ENCODE measurements around the gene NUAK1. TPM values are rescaled to one million over a fixed set of nuclear protein-coding genes. Genes with fewer than 3 reads are reported as not detected.

The NUAK1 gene
- total RNA-seq, 1 experiment from 2014 or later, result 10.1 TPM

DNA sequence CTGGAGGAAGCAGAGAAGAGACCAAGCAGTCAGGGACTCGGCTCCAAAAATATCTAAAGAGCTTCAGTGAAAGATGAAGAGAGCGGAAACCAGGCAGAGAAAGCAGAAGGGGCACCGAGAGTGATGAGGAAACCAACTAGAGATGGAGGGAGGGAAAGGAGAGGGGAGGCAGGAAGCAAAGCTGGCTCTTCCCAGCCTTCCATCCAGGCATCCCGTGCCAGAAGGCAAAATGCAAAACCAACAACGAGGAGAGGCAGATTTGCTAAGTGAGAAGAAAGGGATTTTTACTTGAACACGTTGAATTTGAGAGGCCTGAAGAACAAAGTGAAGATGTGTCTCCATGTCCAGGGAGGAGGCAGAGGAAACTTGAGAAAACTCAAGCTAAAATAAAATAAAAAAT lies 90.1 kb downstream of the NUAK1 start:
- no peak overlapping the region for H2AFZ ChIP-seq (ENCODE audit: low read length)
- no CpG with 5 or more reads among the region's 6 CpGs for WGBS (ENCODE audit: extremely low coverage, insufficient read length, low lambda C conversion rate)
- H3K79me2 ChIP-seq (ENCODE audit: insufficient read depth, low read length), result no peaks in the 10 kb centered on the region
- H3K23me2 ChIP-seq (ENCODE audit: insufficient read length, low read depth, low read length, poor library complexity, severe bottlenecking), result no peaks in the 10 kb centered on the region
- no peak overlapping the region for H3K18ac ChIP-seq (ENCODE audit: insufficient read length, low read depth, low read length)
- H3K4me2 ChIP-seq (ENCODE audit: insufficient read depth, insufficient read length, low read length), result no peak overlapping the region
- TF ChIP-seq, protein P1, sequence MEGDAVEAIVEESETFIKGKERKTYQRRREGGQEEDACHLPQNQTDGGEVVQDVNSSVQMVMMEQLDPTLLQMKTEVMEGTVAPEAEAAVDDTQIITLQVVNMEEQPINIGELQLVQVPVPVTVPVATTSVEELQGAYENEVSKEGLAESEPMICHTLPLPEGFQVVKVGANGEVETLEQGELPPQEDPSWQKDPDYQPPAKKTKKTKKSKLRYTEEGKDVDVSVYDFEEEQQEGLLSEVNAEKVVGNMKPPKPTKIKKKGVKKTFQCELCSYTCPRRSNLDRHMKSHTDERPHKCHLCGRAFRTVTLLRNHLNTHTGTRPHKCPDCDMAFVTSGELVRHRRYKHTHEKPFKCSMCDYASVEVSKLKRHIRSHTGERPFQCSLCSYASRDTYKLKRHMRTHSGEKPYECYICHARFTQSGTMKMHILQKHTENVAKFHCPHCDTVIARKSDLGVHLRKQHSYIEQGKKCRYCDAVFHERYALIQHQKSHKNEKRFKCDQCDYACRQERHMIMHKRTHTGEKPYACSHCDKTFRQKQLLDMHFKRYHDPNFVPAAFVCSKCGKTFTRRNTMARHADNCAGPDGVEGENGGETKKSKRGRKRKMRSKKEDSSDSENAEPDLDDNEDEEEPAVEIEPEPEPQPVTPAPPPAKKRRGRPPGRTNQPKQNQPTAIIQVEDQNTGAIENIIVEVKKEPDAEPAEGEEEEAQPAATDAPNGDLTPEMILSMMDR (conservative IDR thresholded peaks at IDR 0.05), result no peak
- Mint-ChIP-seq H3K4me1 (peaks cover 4 to 7% of the 10 kb centered on the region in 2 experiments), H3K4me3 (no peak overlapping the region), H3K36me3 (ENCODE audit: insufficient read depth in 1 of 3, low read depth in 3 of 3) (no peaks in the 10 kb centered on the region), H3K27me3 (ENCODE audit: low read depth) (no peaks in the 10 kb centered on the region; the same call in 1 of the 2 replicates), H3K9me3 (no peaks in the 10 kb centered on the region), H3K27ac (no peak overlapping the region)
- no peak overlapping the region for H2BK20ac ChIP-seq (ENCODE audit: low read depth, low read length, poor library complexity, severe bottlenecking)
- no peaks in the 10 kb centered on the region for H3K79me1 ChIP-seq (ENCODE audit: insufficient read depth, low read depth, low read length, poor library complexity, severe bottlenecking)
- H3K14ac ChIP-seq (ENCODE audit: insufficient read depth, low read length), result no peak overlapping the region
- no peak overlapping the region for H3K27ac ChIP-seq (ENCODE audit: insufficient read length, low read depth, low read length)
- H2BK15ac ChIP-seq (ENCODE audit: low read depth, low read length), result no peak overlapping the region
- no peak overlapping the region for H3K56ac ChIP-seq (ENCODE audit: insufficient read length, low read depth, low read length)
- no peak for DNase-seq
- H3T11ph ChIP-seq (ENCODE audit: low read length), result no peak overlapping the region
- H2BK12ac ChIP-seq (ENCODE audit: insufficient read length, low read depth, low read length), result no peak overlapping the region
- no peak overlapping the region for H2BK5ac ChIP-seq (ENCODE audit: insufficient read length, low read length)
- no peak overlapping the region for H4K91ac ChIP-seq (ENCODE audit: insufficient read length, low read depth, low read length)
- no peaks in the 10 kb centered on the region for H3K27me3 ChIP-seq (ENCODE audit: insufficient read depth, low read length)
- no peak overlapping the region for H3K4ac ChIP-seq (ENCODE audit: low read depth, low read length)
- H4K8ac ChIP-seq (replicated peaks; ENCODE audit: insufficient read length, low read depth, low read length), result peak overlapping the region; percentile 72
- no peak overlapping the region for H4K5ac ChIP-seq (ENCODE audit: insufficient read length, low read depth, low read length)
- no peak overlapping the region for H2AK5ac ChIP-seq (ENCODE audit: insufficient read length, low read length)
- H3K23ac ChIP-seq (ENCODE audit: insufficient read length, low read depth, low read length), result no peak overlapping the region
- H2BK120ac ChIP-seq (ENCODE audit: low read depth, low read length, poor library complexity, severe bottlenecking), result no peak overlapping the region
- H4K20me1 ChIP-seq (ENCODE audit: control insufficient read depth, insufficient read depth, insufficient read length), result no peaks in the 10 kb centered on the region
- H3K4me1 ChIP-seq (ENCODE audit: insufficient read depth, low read length), result no peaks in the 10 kb centered on the region
- no peak overlapping the region for H3K9ac ChIP-seq (ENCODE audit: extremely low read depth, insufficient read length, low read length)
- no peaks in the 10 kb centered on the region for H3K9me3 ChIP-seq (ENCODE audit: control insufficient read depth, low read depth, low read length)

Data from H9 (cell line).